GM12878 (cell line): ENCODE measurements around the gene FAM118A. TPM values are rescaled to one million over a fixed set of nuclear protein-coding genes. Genes with fewer than 3 reads are reported as not detected.

ENCODE experiments used
- ATF2 ChIP-seq: IDR thresholded peaks from 2 replicates; pipeline ENCODE4 v1.6.1; 2012; ENCODE audit warnings: low read length, inconsistent platforms
- CBX3 ChIP-seq: fragments of 200-600 bp; sonication (generic); IDR thresholded peaks from 2 replicates; pipeline ENCODE4 v1.6.1; 2016; ENCODE audit warnings: low read depth, borderline replicate concordance
- CHD4 ChIP-seq: fragments of 200-600 bp; sonication (generic); IDR thresholded peaks from 2 replicates; pipeline ENCODE4 v1.6.1; 2016; ENCODE audit warnings: mild to moderate bottlenecking
- EED ChIP-seq: sonication (generic); IDR thresholded peaks from 2 replicates; pipeline ENCODE4 v1.6.1; 2016; ENCODE audit warnings: antibody characterized with exemption, low read depth
- FOS ChIP-seq: IDR thresholded peaks from 3 replicates; pipeline ENCODE4 v1.6.1; 2011; ENCODE audit warnings: borderline replicate concordance; ENCODE audit not compliant: insufficient read length; ENCODE audit errors: extremely low read depth
- KLF5 ChIP-seq: fragments of 450-650 bp; IDR thresholded peaks from 2 replicates; pipeline ENCODE4 v1.6.1; 2014; ENCODE audit warnings: mild to moderate bottlenecking; ENCODE audit not compliant: partially characterized antibody
- MEF2A ChIP-seq: IDR thresholded peaks from 2 replicates; pipeline ENCODE4 v1.6.1; 2011; ENCODE audit warnings: low read depth, mild to moderate bottlenecking, low read length, moderate library complexity; ENCODE audit not compliant: insufficient read depth
- NFIC ChIP-seq: IDR thresholded peaks from 2 replicates; pipeline ENCODE4 v1.6.1; 2012; ENCODE audit warnings: low read depth, mild to moderate bottlenecking, inconsistent platforms, low read length, moderate library complexity
- NR2C1 ChIP-seq: fragments of 450-650 bp; IDR thresholded peaks from 2 replicates; pipeline ENCODE4 v1.6.1; 2017; ENCODE audit warnings: antibody characterized with exemption, mild to moderate bottlenecking, moderate library complexity
- PAX5 ChIP-seq: IDR thresholded peaks from 2 replicates; pipeline ENCODE4 v1.6.1; 2011; ENCODE audit warnings: low read depth, low read length, borderline replicate concordance
- PBX3 ChIP-seq: IDR thresholded peaks from 2 replicates; pipeline ENCODE4 v1.6.1; 2011; ENCODE audit warnings: mild to moderate bottlenecking, low read depth, low read length, moderate library complexity; ENCODE audit not compliant: insufficient replicate concordance
- POLR2AphosphoS5 ChIP-seq: IDR thresholded peaks from 2 replicates; pipeline ENCODE4 v1.6.1; 2011; ENCODE audit warnings: mild to moderate bottlenecking, low read length, inconsistent platforms
- RBBP5 ChIP-seq: fragments of 200-600 bp; sonication (generic); conservative IDR thresholded peaks from 2 replicates; pipeline ENCODE4 v1.6.1; 2016
- SMAD5 ChIP-seq: IDR thresholded peaks from 2 replicates; pipeline ENCODE4 v1.6.1; 2016; ENCODE audit warnings: antibody characterized with exemption, low read depth
- SP1 ChIP-seq: IDR thresholded peaks from one replicate; pipeline ENCODE4 v1.6.1; 2011; ENCODE audit warnings: low read depth, low read length
- TCF7 ChIP-seq: IDR thresholded peaks from 2 replicates; pipeline ENCODE4 v1.6.1; 2014; ENCODE audit warnings: antibody characterized with exemption, borderline replicate concordance
- ZNF217 ChIP-seq: fragments of 450-650 bp; IDR thresholded peaks from 2 replicates; pipeline ENCODE4 v1.6.1; 2017; ENCODE audit warnings: antibody characterized with exemption, mild to moderate bottlenecking
- ZNF274 ChIP-seq: IDR thresholded peaks from one replicate; pipeline ENCODE4 v1.8.0; 2011; ENCODE audit not compliant: insufficient read length, insufficient read depth
- ZNF384 ChIP-seq: IDR thresholded peaks from 2 replicates; pipeline ENCODE4 v1.6.1; 2012; ENCODE audit warnings: low read depth, mild to moderate bottlenecking, low read length, improper control_type of control experiment, borderline replicate concordance
- polyA plus RNA-seq, 11 experiments: library from polyadenylated mRNA; depleted of rRNA in 4 of 11; unstranded in 6 of 11; stranded (reverse) in 5 of 11; fragments of >200 nt; fragmentation: Nextera tagmentation in 4 of 11; fragmentation: Illumina TruSeq in 1 of 11; extraction: Ambion mirVana in 4 of 11; extraction: Trizol in 1 of 11; gene quantifications; 1 replicate in 1 of 11; 2 replicates in 10 of 11; pipeline versions ENCODE4 v1.2.1 to v1.2.3, GENCODE V29; 2011 to 2016; ENCODE audit warnings: inconsistent platforms in 2 of 11, missing spikeins in 2 of 11, low read depth in 1 of 11
- total RNA-seq, 4 experiments: library from RNA; depleted of rRNA in 3 of 4; stranded (reverse); fragments of >200 nt in 3 of 4; fragmentation: Illumina TruSeq in 1 of 4; extraction: Trizol in 1 of 4; gene quantifications; 2 replicates each; pipeline versions ENCODE4 v1.2.1 to v1.2.3, GENCODE V29; 2013 to 2021
- TF ChIP-seq, protein P1 (sequence below): fragments of 450-650 bp; IDR thresholded peaks from 2 replicates; pipeline ENCODE4 v1.6.1; 2016; ENCODE audit warnings: mild to moderate bottlenecking, moderate library complexity, borderline replicate concordance
- TF ChIP-seq, protein P2 (sequence below): fragments of 450-650 bp; IDR thresholded peaks from 2 replicates; pipeline ENCODE4 v1.6.1; 2018; ENCODE audit warnings: borderline replicate concordance, mild to moderate bottlenecking; ENCODE audit not compliant: partially characterized antibody

The FAM118A gene
- total and polyA plus RNA-seq, 10 of the 15 experiments (the other 5 are each of a cell fraction or from before 2014, with no cell fraction given): 17.4 to 332 (median 56.6) TPM

- TF ChIP-seq RBBP5 (no peak), SMAD5 (0 out of 2 replicates have a peak, but pooled peaks have one; percentile 64), CBX3 (no peak), MEF2A (0 out of 2 replicates have a peak, but pooled peaks have one; percentile 27), KLF5 (no peak), ATF2 (no peak), FOS (no peak), NR2C1 (0 out of 2 replicates have a peak, but pooled peaks have one; percentile 47), PAX5 (peak; percentile 19; the same call in 1 of the 2 replicates), SP1 (peak; percentile 73), ZNF384 (no peak), ZNF217 (no peak), CHD4 (no peak), ZNF274 (no peak), EED (no peak; the same call in 1 of the 2 replicates), TCF7 (no peak), NFIC (no peak), PBX3 (no peak), POLR2AphosphoS5 (peak; percentile 89)
- TF ChIP-seq, protein P1, sequence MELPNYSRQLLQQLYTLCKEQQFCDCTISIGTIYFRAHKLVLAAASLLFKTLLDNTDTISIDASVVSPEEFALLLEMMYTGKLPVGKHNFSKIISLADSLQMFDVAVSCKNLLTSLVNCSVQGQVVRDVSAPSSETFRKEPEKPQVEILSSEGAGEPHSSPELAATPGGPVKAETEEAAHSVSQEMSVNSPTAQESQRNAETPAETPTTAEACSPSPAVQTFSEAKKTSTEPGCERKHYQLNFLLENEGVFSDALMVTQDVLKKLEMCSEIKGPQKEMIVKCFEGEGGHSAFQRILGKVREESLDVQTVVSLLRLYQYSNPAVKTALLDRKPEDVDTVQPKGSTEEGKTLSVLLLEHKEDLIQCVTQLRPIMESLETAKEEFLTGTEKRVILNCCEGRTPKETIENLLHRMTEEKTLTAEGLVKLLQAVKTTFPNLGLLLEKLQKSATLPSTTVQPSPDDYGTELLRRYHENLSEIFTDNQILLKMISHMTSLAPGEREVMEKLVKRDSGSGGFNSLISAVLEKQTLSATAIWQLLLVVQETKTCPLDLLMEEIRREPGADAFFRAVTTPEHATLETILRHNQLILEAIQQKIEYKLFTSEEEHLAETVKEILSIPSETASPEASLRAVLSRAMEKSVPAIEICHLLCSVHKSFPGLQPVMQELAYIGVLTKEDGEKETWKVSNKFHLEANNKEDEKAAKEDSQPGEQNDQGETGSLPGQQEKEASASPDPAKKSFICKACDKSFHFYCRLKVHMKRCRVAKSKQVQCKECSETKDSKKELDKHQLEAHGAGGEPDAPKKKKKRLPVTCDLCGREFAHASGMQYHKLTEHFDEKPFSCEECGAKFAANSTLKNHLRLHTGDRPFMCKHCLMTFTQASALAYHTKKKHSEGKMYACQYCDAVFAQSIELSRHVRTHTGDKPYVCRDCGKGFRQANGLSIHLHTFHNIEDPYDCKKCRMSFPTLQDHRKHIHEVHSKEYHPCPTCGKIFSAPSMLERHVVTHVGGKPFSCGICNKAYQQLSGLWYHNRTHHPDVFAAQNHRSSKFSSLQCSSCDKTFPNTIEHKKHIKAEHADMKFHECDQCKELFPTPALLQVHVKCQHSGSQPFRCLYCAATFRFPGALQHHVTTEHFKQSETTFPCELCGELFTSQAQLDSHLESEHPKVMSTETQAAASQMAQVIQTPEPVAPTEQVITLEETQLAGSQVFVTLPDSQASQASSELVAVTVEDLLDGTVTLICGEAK: peak; percentile 10; the same call in 1 of the 2 replicates
- TF ChIP-seq, protein P2, sequence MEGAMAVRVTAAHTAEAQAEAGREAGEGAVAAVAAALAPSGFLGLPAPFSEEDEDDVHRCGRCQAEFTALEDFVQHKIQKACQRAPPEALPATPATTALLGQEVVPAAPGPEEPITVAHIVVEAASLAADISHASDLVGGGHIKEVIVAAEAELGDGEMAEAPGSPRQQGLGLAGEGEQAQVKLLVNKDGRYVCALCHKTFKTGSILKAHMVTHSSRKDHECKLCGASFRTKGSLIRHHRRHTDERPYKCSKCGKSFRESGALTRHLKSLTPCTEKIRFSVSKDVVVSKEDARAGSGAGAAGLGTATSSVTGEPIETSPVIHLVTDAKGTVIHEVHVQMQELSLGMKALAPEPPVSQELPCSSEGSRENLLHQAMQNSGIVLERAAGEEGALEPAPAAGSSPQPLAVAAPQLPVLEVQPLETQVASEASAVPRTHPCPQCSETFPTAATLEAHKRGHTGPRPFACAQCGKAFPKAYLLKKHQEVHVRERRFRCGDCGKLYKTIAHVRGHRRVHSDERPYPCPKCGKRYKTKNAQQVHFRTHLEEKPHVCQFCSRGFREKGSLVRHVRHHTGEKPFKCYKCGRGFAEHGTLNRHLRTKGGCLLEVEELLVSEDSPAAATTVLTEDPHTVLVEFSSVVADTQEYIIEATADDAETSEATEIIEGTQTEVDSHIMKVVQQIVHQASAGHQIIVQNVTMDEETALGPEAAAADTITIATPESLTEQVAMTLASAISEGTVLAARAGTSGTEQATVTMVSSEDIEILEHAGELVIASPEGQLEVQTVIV: peak; percentile 27
Measured at GRCh38 chr22:45309422-45310227, at the start of gene FAM118A (continued).
